ENCODE results near the gene CHST11.

Gene CHST11

DNA sequence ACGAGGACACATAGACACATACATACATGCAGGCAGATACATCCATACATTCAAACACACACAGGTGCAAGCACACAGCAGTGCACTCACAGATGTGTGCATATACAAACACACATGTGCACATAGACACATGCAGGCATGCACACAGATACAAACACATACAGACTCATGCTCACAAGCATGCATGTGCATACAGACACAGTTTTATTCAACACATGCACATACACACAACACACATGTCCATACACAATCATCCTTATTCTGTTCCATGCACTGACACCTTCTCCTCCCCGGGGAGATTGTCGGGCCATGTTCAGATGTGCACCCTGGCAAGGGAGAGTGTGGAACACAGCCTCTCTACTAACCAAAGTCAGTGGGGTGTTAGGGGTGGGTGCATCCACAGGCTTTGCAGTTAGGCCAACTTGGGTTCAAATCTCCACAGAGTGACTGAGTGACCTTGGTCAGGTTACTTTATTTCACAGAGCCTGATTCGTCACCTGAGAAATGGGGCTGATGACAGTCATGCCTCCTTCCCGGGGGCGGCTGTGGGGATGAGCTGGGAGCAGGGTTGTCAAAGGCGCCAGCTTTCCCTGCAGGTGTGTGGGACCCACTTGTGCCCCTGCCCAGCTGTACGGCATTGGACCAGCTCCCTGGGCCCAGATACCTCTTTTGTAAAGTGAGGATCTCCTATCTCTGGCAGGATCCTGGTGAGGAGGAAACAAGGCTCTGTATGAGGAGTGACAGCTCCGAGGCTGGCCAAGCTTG lies 251.2 kb downstream of the CHST11 start:
- TF ChIP-seq, protein P1, sequence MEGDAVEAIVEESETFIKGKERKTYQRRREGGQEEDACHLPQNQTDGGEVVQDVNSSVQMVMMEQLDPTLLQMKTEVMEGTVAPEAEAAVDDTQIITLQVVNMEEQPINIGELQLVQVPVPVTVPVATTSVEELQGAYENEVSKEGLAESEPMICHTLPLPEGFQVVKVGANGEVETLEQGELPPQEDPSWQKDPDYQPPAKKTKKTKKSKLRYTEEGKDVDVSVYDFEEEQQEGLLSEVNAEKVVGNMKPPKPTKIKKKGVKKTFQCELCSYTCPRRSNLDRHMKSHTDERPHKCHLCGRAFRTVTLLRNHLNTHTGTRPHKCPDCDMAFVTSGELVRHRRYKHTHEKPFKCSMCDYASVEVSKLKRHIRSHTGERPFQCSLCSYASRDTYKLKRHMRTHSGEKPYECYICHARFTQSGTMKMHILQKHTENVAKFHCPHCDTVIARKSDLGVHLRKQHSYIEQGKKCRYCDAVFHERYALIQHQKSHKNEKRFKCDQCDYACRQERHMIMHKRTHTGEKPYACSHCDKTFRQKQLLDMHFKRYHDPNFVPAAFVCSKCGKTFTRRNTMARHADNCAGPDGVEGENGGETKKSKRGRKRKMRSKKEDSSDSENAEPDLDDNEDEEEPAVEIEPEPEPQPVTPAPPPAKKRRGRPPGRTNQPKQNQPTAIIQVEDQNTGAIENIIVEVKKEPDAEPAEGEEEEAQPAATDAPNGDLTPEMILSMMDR (IDR thresholded peaks at IDR 0.05; ENCODE audit: low read length, missing control alignments), result no peak
- no peak overlapping the region for H3K4me3 ChIP-seq (replicated peaks; ENCODE audit: low read depth, low read length)
- no peak for DNase-seq (ENCODE audit: low read depth)

DNA sequence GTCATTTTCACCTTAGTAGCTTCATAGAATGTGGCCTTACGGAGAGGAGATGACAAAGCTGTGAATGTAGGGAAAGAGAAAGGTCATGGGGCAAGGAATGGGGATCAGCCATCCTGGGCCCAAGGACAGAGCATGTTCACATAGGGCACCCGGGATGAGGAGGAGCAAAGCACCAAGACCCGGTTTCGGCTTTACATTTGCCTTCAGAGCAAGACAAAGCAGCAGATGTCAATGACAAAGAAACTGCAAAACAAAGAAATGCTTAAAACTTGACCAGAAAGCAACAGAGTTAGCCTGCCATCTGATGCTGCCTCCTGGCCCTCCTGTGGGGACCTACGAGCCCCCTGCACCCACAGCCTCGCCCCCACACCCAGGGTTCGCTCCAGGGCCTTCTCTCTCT lies 252.1 kb downstream of the CHST11 start:
- TF ChIP-seq, protein P1 (IDR thresholded peaks at IDR 0.05; ENCODE audit: low read length, missing control alignments), result no peak
- no peak for DNase-seq (ENCODE audit: low read depth)
- H3K4me3 ChIP-seq (replicated peaks; ENCODE audit: low read depth, low read length), result no peak overlapping the region

DNA sequence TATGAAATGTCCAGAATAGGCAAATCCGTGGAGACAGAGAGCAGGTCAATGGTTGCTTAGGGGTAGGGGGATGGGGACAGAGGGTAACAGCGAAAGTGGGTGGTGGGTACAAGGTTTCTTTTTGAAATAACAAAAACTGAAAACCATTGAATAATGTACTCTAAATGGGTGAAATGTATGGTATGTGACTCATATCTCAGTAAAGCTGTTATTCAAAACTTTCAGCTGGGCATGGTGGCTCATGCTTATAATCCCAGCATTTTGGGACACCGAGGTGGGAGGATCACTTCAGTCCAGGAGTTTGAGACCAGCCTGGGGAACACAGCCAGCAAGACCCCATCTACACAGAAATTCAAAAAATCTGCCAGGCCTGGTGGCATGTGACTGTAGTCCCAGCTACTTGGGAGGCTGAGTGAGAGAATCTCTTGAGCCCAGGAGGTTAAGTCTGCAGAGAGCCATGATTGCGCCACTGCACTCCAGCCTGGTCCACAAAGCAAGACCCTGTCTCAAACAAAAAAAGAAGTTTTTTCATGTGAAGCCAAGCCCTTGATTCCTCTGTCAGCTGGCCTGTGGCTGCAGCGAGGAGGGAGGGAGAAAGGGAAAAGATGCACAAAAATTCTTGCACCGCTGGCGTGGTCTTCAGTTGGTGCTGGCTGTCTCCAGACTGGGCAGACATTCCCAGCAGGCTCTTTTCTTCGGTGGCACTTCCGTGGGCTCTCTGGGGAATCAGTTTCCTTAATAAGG lies 253.1 kb downstream of the CHST11 start:
- TF ChIP-seq, protein P1 (IDR thresholded peaks at IDR 0.05; ENCODE audit: low read length, missing control alignments), result no peak
- H3K4me3 ChIP-seq (replicated peaks; ENCODE audit: low read depth, low read length), result no peak overlapping the region
- no peak for DNase-seq (ENCODE audit: low read depth)

DNA sequence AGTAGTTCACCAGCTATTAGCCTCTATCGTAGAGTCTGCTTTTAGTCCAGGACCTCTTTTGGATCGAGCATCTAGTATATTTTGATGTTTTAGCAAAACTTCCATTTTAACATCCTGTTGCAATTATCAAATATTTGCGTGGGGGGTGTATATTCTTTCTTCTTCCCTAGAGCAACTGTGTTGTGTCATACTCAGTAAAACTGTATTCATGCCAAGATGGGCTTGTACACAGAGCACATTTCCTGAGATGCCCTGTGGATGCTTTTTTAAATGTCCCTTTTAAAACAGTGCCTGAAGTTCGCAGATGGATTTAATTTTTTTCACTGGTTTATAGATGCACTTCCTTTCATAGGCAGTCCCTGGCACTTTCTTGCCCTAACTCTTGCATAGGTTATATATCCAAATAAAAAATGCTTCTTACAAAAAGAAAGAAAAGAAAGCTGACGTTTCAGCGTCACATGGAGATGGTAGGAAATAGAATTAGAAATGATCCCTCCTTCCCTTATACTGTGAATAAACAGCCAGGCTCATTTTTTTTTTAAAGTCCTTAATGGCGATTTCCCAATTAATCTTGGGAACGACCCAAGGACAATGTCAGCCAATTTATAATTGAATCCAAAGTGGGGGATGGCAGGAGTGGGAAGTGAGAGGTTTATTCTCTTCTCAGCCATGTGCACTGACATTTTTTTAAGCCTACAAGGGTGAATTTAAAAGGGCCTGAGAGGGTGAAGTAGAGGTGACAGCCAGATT lies 254.4 kb downstream of the CHST11 start:
- H3K4me3 ChIP-seq (replicated peaks; ENCODE audit: low read depth, low read length), result peak overlapping the region; percentile 23
- TF ChIP-seq, protein P1 (IDR thresholded peaks at IDR 0.05; ENCODE audit: low read length, missing control alignments), result no peak
- peak; percentile 89 for DNase-seq (ENCODE audit: low read depth)

DNA sequence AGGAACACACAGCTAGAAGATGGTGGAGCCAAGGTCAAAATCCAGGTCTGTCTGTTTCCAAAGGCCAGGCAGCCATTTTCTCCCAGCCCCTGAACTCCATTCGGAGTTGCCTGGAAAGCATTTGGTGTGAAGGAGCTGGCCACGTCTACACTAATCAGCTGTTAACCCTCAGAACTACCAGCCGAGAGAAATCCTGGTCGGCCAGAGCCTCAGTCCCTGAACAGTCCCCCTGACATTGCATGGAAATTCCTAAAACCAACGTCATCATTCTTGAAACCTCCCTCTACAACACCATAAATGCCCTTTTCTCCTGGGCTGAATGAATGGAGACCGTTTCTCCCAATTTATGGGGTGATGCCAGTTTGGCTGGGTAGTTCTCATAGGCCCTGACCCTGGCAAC lies 255.7 kb downstream of the CHST11 start:
- no peak overlapping the region for H3K4me3 ChIP-seq (replicated peaks; ENCODE audit: low read depth, low read length)
- TF ChIP-seq, protein P1 (IDR thresholded peaks at IDR 0.05; ENCODE audit: low read length, missing control alignments), result no peak
- DNase-seq (ENCODE audit: low read depth), result peak; percentile 56

DNA sequence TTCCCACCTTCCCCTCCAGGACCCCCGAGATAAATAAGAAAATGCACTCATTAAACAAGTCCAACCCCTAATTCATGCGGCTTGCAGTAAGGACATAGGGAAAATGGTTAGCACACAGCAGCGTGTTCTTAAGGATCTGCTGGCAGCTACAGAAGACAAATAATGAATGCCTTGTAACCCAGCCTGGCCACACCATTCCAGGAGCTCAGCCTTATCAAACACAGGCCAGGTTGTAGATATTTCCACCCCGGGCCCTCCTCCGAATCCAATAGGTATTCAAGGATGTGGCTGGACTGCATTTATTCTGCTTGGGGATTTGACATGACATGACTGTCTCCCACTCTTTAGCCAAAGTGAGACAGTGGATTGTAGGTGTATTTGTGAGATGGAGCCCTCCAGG lies 256.2 kb downstream of the CHST11 start:
- no peak for DNase-seq (ENCODE audit: low read depth)
- H3K4me3 ChIP-seq (replicated peaks; ENCODE audit: low read depth, low read length), result no peak overlapping the region
- TF ChIP-seq, protein P1 (IDR thresholded peaks at IDR 0.05; ENCODE audit: low read length, missing control alignments), result no peak

Data from fibroblast of pulmonary artery (primary cell).